Immature natural killer cell (primary cell): ENCODE measurements around the gene KLHL30. TPM values are rescaled to one million over a fixed set of nuclear protein-coding genes. Genes with fewer than 3 reads are reported as not detected.
A peak's percentile ranks its signal among the peaks of the same experiment; 100 is the strongest.

Source experiments
- DNase-seq, 3 donors: peaks; one replicate each; pipeline ENCODE4 v3.0.0; 2022; ENCODE audit warnings: mixed read lengths in 1 of 3
- H3K27ac Mint-ChIP-seq, 6 donors: one replicate each; pipeline ENCODE4 v1.8.0; 2020; ENCODE audit warnings: mixed read lengths in 6 of 6, mild to moderate bottlenecking in 5 of 6, inconsistent platforms in 4 of 6, moderate library complexity in 3 of 6
- H3K27me3 Mint-ChIP-seq, 3 donors: one replicate each; pipeline ENCODE4 v1.8.0; 2020 to 2021; ENCODE audit warnings: low read depth in 3 of 3, mild to moderate bottlenecking in 3 of 3, mixed read lengths in 3 of 3, moderate library complexity in 3 of 3, inconsistent platforms in 1 of 3
- H3K36me3 Mint-ChIP-seq, 3 donors: one replicate each; pipeline ENCODE4 v1.8.0; 2020; ENCODE audit warnings: mixed read lengths in 3 of 3, inconsistent platforms in 2 of 3, mild to moderate bottlenecking in 2 of 3
- H3K4me1 Mint-ChIP-seq, 2 donors: one replicate each; pipeline ENCODE4 v1.8.0; 2020; ENCODE audit warnings: inconsistent platforms in 2 of 2, mild to moderate bottlenecking in 2 of 2, mixed read lengths in 2 of 2, moderate library complexity in 1 of 2
- H3K4me3 Mint-ChIP-seq, 5 donors: one replicate each; pipeline ENCODE4 v1.8.0; 2020; ENCODE audit warnings: mild to moderate bottlenecking in 5 of 5, mixed read lengths in 5 of 5, inconsistent platforms in 3 of 5, moderate library complexity in 3 of 5
- H3K9me3 Mint-ChIP-seq, 6 donors: one replicate each; pipeline ENCODE4 v1.8.0; 2020; ENCODE audit warnings: mild to moderate bottlenecking in 6 of 6, mixed read lengths in 6 of 6, inconsistent platforms in 4 of 6, moderate library complexity in 3 of 6
- polyA plus RNA-seq, 3 donors: library from polyadenylated mRNA; unstranded; fragments of 300-500 nt; fragmentation: Illumina TruSeq; gene quantifications; one replicate each; pipeline ENCODE4 v1.2.3, GENCODE V29; 2021

Gene KLHL30
- polyA plus RNA-seq, 3 donors from 2014 or later: not detected

- DNase-seq: peak in 2 of 3 donors; percentile 16 to 25
- no peaks in the 10 kb centered on the region for H3K36me3 Mint-ChIP-seq
- peaks cover 7 to 11% of the 10 kb centered on the region in 2 donors for H3K4me1 Mint-ChIP-seq
- H3K9me3 Mint-ChIP-seq: no peaks in the 10 kb centered on the region
- peaks cover 2 to 4% (median 2%) of the 10 kb centered on the region in 3 donors for H3K27me3 Mint-ChIP-seq
- no peak overlapping the region for H3K27ac Mint-ChIP-seq
- H3K4me3 Mint-ChIP-seq: no peak overlapping the region
Measured at GRCh38 chr2:238139196-238140039, 950 bp downstream of the KLHL30 start.

- Mint-ChIP-seq H3K27ac (no peak overlapping the region), H3K27me3 (peaks cover 2 to 4% (median 2%) of the 10 kb centered on the region in 3 donors), H3K4me3 (no peak overlapping the region), H3K4me1 (peaks cover 7 to 11% of the 10 kb centered on the region in 2 donors), H3K36me3 (no peaks in the 10 kb centered on the region), H3K9me3 (no peaks in the 10 kb centered on the region)
- no peak for DNase-seq
Measured at GRCh38 chr2:238140040-238140439, 1.6 kb downstream of the KLHL30 start.

GRCh38 chr2:238140721-238141540, 2.5 kb downstream of the KLHL30 start:
- H3K27ac Mint-ChIP-seq: no peak overlapping the region
- H3K36me3 Mint-ChIP-seq: no peaks in the 10 kb centered on the region
- peaks cover 2% of the 10 kb centered on the region in 3 donors for H3K27me3 Mint-ChIP-seq
- no peak overlapping the region for H3K4me3 Mint-ChIP-seq
- H3K4me1 Mint-ChIP-seq: peaks cover 7 to 11% of the 10 kb centered on the region in 2 donors
- no peaks in the 10 kb centered on the region for H3K9me3 Mint-ChIP-seq
- no peak for DNase-seq

GRCh38 chr2:238141541-238142318, 3.3 kb downstream of the KLHL30 start:
- Mint-ChIP-seq H3K27me3 (peaks cover 0 to 2% (median 2%) of the 10 kb centered on the region in 3 donors), H3K4me3 (peak overlapping the region in 1 of 5 donors; percentile 35), H3K27ac (peak overlapping the region in 3 of 6 donors; percentile 12 to 41 (median 28)), H3K36me3 (no peaks in the 10 kb centered on the region), H3K9me3 (no peaks in the 10 kb centered on the region), H3K4me1 (peaks cover 7 to 11% of the 10 kb centered on the region in 2 donors)
- DNase-seq: no peak

- Mint-ChIP-seq H3K27me3 (peaks cover 0 to 2% (median 2%) of the 10 kb centered on the region in 3 donors), H3K9me3 (no peaks in the 10 kb centered on the region), H3K4me3 (no peak overlapping the region), H3K27ac (no peak overlapping the region), H3K4me1 (peaks cover 7 to 11% of the 10 kb centered on the region in 2 donors), H3K36me3 (no peaks in the 10 kb centered on the region)
- DNase-seq: no peak
Measured at GRCh38 chr2:238142382-238143205, 4.1 kb downstream of the KLHL30 start.

GRCh38 chr2:238143239-238143951, 4.9 kb downstream of the KLHL30 start:
- no peak for DNase-seq
- H3K36me3 Mint-ChIP-seq: no peaks in the 10 kb centered on the region
- H3K27ac Mint-ChIP-seq: no peak overlapping the region
- H3K27me3 Mint-ChIP-seq: peaks cover 0 to 3% (median 0%) of the 10 kb centered on the region in 3 donors
- H3K9me3 Mint-ChIP-seq: no peaks in the 10 kb centered on the region
- H3K4me1 Mint-ChIP-seq: peaks cover 7 to 11% of the 10 kb centered on the region in 2 donors
- no peak overlapping the region for H3K4me3 Mint-ChIP-seq

GRCh38 chr2:238144262-238144661, 5.8 kb downstream of the KLHL30 start:
- Mint-ChIP-seq H3K4me3 (no peak overlapping the region), H3K27ac (no peak overlapping the region), H3K9me3 (no peaks in the 10 kb centered on the region), H3K27me3 (peaks cover 0 to 3% (median 0%) of the 10 kb centered on the region in 3 donors), H3K36me3 (no peaks in the 10 kb centered on the region), H3K4me1 (peaks cover 7 to 11% of the 10 kb centered on the region in 2 donors)
- no peak for DNase-seq

- peaks cover 0 to 3% (median 0%) of the 10 kb centered on the region in 3 donors for H3K27me3 Mint-ChIP-seq
- no peak overlapping the region for H3K4me3 Mint-ChIP-seq
- no peak overlapping the region for H3K27ac Mint-ChIP-seq
- peaks cover 7 to 11% of the 10 kb centered on the region in 2 donors for H3K4me1 Mint-ChIP-seq
- no peaks in the 10 kb centered on the region for H3K9me3 Mint-ChIP-seq
- H3K36me3 Mint-ChIP-seq: no peaks in the 10 kb centered on the region
- no peak for DNase-seq
Measured at GRCh38 chr2:238145046-238145445, 6.6 kb downstream of the KLHL30 start.

GRCh38 chr2:238145851-238146250, 7.4 kb downstream of the KLHL30 start:
- Mint-ChIP-seq H3K27ac (no peak overlapping the region), H3K9me3 (no peaks in the 10 kb centered on the region), H3K4me3 (no peak overlapping the region), H3K27me3 (peaks cover 0 to 3% (median 0%) of the 10 kb centered on the region in 3 donors), H3K36me3 (no peaks in the 10 kb centered on the region), H3K4me1 (peaks cover 7 to 11% of the 10 kb centered on the region in 2 donors)
- no peak for DNase-seq

GRCh38 chr2:238146884-238147544, 8.5 kb downstream of the KLHL30 start:
- Mint-ChIP-seq H3K27ac (no peak overlapping the region), H3K4me1 (peaks cover 2 to 5% of the 10 kb centered on the region in 2 donors), H3K36me3 (no peaks in the 10 kb centered on the region), H3K4me3 (no peak overlapping the region), H3K27me3 (peaks cover 0 to 3% (median 0%) of the 10 kb centered on the region in 3 donors), H3K9me3 (no peaks in the 10 kb centered on the region)
- no peak for DNase-seq

- DNase-seq: no peak
- H3K4me3 Mint-ChIP-seq: no peak overlapping the region
- no peaks in the 10 kb centered on the region for H3K36me3 Mint-ChIP-seq
- H3K27me3 Mint-ChIP-seq: peaks cover 0 to 3% (median 0%) of the 10 kb centered on the region in 3 donors
- H3K9me3 Mint-ChIP-seq: no peaks in the 10 kb centered on the region
- H3K27ac Mint-ChIP-seq: no peak overlapping the region
- H3K4me1 Mint-ChIP-seq: peaks cover 0 to 2% of the 10 kb centered on the region in 2 donors
Measured at GRCh38 chr2:238148981-238149380, 10.5 kb downstream of the KLHL30 start.
